Umbilical cord (tissue), 2 donors: Measurements from ENCODE around the gene ZFAND2B. TPM values are rescaled to one million over a fixed set of nuclear protein-coding genes. Genes with fewer than 3 reads are reported as not detected.

Source experiments
- DNase-seq: peaks from one replicate; pipeline ENCODE4 v3.0.0-alpha.2; 2015; ENCODE audit warnings: low spot score
- total RNA-seq: library from RNA; depleted of rRNA; stranded (reverse); fragments of >200 nt; gene quantifications from one replicate; pipeline ENCODE4 v1.2.3, GENCODE V29; 2014; ENCODE audit warnings: low replicate concordance; ENCODE audit not compliant: insufficient read depth

The ZFAND2B gene
- total RNA-seq, 1 donor from 2014 or later, result 20.5 TPM

GRCh38 chr2:219204425-219205164, 2.0 kb upstream of the ZFAND2B start:
- no peak for DNase-seq

GRCh38 chr2:219205165-219205538, 1.4 kb upstream of the ZFAND2B start:
- DNase-seq, result no peak

- DNase-seq, result no peak
These were observed 628 bp upstream of the ZFAND2B start for GRCh38 chr2:219205981-219206327.

- no peak for DNase-seq
These were observed 727 bp downstream of the ZFAND2B start for GRCh38 chr2:219207134-219207883.

- DNase-seq, result peak; percentile 35
These were observed 1.5 kb downstream of the ZFAND2B start for GRCh38 chr2:219207884-219208740.

- no peak for DNase-seq
These were observed 2.9 kb downstream of the ZFAND2B start for GRCh38 chr2:219209236-219210195.

GRCh38 chr2:219210196-219210885, 3.8 kb downstream of the ZFAND2B start:
- DNase-seq, result no peak

- no peak for DNase-seq
These were observed 4.3 kb downstream of the ZFAND2B start for GRCh38 chr2:219210886-219211362.

GRCh38 chr2:219213026-219213415, 6.4 kb downstream of the ZFAND2B start:
- DNase-seq, result no peak

GRCh38 chr2:219213486-219214071, 7.0 kb downstream of the ZFAND2B start:
- DNase-seq, result no peak

GRCh38 chr2:219214141-219214540, 7.6 kb downstream of the ZFAND2B start:
- no peak for DNase-seq

GRCh38 chr2:219214786-219215185, 8.2 kb downstream of the ZFAND2B start:
- no peak for DNase-seq

GRCh38 chr2:219215871-219216534, 9.4 kb downstream of the ZFAND2B start:
- DNase-seq, result no peak

GRCh38 chr2:219216535-219216915, 9.9 kb downstream of the ZFAND2B start:
- no peak for DNase-seq

- DNase-seq, result peak; percentile 80
These were observed 11.7 kb downstream of the ZFAND2B start for GRCh38 chr2:219218217-219218731.

GRCh38 chr2:219218732-219219701, 12.4 kb downstream of the ZFAND2B start, which contains the start of gene ABCB6:
Gene ABCB6 (minus strand): TSS chr2:219218958. CDS start chr2:219218673, 285 bp downstream.
- peak; percentile 99 for DNase-seq

GRCh38 chr2:219219784-219220532, 13.4 kb downstream of the ZFAND2B start:
- no peak for DNase-seq
